Fibroblast of the aortic adventitia (primary cell): ENCODE results near the gene TWF2. TPM values are rescaled to one million over a fixed set of nuclear protein-coding genes. Genes with fewer than 3 reads are reported as not detected.

Source experiments
- DNase-seq: peaks from one replicate; pipeline ENCODE4 v3.0.0-alpha.2; 2010; ENCODE audit warnings: low read depth
- H3K4me3 ChIP-seq: 2 replicates; pipeline ENCODE4 v1.5.1; 2011; ENCODE audit warnings: low read depth, mild to moderate bottlenecking, control low read depth, low read length, moderate library complexity
- total RNA-seq: library from RNA; depleted of rRNA; stranded (reverse); fragments of >200 nt; gene quantifications from 2 replicates; pipeline ENCODE4 v1.2.3, GENCODE V29; 2012; ENCODE audit warnings: low replicate concordance
- TF ChIP-seq, protein P1 (sequence below): IDR thresholded peaks from 2 replicates; pipeline ENCODE4 v1.5.1; 2011; ENCODE audit warnings: mild to moderate bottlenecking, low read length, control low read depth, inconsistent platforms; ENCODE audit not compliant: insufficient read depth

The TWF2 gene
- total RNA-seq, 1 donor, result 109 TPM

DNA sequence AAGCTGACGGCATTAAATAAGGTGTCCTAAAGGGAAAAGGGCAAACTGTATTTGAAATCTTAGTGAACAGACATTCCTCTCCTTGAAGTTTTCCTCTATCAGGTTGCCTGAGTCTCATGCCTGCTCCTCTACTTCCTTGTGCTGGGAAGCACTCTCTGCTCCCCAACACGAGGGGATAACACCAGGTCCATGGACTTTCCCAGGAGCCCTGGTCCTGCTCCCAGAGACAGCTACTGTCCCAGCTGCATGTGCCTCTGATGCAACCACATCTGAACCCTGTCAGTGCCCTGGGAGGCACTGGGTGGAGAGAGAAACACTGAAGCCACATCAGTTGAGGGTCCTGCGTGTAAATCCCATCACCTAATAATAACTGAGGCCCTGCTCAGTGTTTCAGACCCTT lies 20.9 kb downstream of the TWF2 start:
- H3K4me3 ChIP-seq, result no peak overlapping the region
- TF ChIP-seq, protein P1, sequence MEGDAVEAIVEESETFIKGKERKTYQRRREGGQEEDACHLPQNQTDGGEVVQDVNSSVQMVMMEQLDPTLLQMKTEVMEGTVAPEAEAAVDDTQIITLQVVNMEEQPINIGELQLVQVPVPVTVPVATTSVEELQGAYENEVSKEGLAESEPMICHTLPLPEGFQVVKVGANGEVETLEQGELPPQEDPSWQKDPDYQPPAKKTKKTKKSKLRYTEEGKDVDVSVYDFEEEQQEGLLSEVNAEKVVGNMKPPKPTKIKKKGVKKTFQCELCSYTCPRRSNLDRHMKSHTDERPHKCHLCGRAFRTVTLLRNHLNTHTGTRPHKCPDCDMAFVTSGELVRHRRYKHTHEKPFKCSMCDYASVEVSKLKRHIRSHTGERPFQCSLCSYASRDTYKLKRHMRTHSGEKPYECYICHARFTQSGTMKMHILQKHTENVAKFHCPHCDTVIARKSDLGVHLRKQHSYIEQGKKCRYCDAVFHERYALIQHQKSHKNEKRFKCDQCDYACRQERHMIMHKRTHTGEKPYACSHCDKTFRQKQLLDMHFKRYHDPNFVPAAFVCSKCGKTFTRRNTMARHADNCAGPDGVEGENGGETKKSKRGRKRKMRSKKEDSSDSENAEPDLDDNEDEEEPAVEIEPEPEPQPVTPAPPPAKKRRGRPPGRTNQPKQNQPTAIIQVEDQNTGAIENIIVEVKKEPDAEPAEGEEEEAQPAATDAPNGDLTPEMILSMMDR, result no peak
- DNase-seq, result no peak

DNA sequence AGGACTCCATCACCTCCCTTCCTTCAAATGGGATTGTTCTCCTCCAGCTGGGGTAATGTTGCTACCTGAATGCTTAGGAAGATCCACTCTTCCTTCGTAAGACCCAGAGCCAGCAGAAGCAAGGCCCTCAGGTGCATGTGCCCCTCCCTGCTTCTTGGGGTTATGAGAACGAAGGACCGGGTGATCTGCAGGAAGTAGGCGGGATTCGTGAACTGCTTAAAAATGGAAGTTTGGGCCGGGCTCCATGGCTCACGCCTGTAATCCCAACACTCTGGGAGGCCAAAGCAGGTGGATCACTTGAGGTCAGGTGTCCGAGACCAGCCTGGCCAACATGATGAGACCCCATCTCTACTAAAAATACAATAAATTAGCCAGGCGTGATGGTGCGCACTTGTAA lies 21.6 kb downstream of the TWF2 start:
- TF ChIP-seq, protein P1, result no peak
- no peak for DNase-seq
- no peak overlapping the region for H3K4me3 ChIP-seq

DNA sequence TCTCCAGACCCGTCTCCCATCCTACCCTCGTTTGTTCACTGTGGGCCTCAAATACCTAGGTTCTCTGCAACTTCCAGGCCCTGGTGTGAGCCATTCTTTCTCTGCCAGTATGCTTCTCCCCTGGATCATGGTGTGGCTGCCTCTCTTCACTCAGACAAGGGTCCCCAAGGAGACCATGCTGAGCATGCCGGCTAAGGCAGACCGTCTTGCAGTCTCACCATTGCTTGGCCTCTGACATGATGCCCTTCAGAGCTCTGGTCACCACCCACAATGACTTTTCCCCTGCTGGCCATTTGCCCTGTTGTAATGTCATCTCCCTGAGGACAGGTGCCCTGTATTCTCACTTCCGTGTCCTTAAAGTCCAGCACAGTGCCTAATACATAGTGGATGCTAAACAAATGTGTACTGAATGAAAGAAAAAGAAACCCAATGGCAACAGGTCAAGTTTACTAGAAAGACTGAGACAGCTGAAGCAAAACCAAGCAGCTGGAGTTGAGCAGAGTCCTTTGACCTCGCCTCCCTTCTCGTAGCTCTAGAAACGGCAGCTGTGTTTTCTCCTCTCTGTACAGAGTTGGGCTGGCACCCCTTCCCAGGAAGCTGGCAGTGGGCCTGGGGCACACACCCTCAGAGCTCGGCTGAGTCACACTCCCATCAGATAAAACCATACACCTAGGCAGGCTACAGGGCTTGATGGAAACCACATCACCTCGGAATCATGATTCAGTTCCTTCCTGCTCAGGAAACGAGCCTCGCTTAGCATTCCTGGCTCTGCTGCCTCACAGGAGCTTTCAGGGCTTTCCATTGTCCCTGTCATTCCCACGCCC lies 22.2 kb downstream of the TWF2 start:
- peak; percentile 94 for DNase-seq
- H3K4me3 ChIP-seq, result no peak overlapping the region
- TF ChIP-seq, protein P1, result no peak

DNA sequence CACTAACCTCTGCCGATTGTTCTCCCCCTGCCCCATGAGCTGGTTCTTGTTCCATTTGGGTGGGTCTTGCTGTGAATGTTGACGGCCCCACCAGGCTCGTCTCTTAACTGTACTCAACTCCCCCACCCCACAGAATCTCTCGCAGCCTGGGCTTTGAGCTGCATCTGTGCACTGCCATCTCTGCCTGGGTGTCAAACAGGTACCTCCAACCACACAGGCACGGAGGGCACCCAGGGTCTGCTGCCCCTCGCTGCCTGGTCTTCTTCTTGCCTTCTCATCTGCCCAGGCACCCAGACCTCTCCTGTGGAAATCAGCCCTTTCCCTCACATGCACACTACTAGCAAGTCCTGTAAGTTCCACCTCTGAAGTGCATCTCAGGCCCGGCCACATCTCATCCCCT lies 23.6 kb downstream of the TWF2 start:
- no peak overlapping the region for H3K4me3 ChIP-seq
- TF ChIP-seq, protein P1, result no peak
- DNase-seq, result no peak

DNA sequence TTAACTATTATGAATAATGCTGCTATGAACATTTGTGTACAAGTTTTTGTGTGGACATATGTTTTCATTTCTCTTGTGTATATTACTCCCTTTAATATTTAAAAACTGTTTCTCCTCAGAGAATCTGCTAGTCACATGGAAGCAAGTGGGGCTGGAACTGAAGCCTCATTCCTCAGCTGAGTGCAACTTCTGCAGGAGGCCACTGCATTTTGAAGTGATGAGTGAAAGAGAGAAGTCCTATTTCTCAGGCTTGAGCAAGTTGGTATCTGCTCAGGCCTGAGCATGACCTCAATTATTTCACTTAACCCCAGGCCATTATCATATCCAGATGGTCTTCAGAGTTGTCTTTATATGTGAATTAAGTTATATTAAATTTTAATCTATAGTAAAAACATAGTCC lies 25.1 kb downstream of the TWF2 start:
- no peak for DNase-seq
- TF ChIP-seq, protein P1, result no peak
- no peak overlapping the region for H3K4me3 ChIP-seq

DNA sequence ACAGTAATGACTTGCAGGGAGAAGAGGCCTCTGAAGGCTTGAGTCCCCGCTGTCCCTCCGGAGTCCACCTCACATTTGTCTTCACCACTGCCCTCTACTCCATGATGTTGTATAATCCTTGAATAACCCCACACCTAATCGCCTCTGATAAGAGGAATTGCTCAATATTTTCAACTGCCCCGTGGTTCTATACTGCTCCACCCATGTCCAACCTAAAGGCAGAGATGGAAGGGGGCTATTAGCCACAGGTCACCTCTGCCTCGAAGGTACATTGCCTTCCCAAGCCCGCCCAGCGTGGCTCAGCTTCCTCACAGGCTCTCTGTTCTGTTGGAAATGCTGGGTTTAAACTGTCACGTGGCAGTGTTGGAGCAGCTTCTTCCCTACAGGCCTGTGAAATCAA lies 26.0 kb downstream of the TWF2 start:
- H3K4me3 ChIP-seq, result no peak overlapping the region
- DNase-seq, result no peak
- TF ChIP-seq, protein P1, result no peak
